CD4-positive, alpha-beta T cell treated with Interleukin-17A for 1 hour (primary cell): ENCODE data around the gene RGS21.

Experiments used
- DNase-seq: peaks from one replicate; pipeline ENCODE4 v3.0.0-alpha.2; 2020

RGS21 gene

GRCh38 chr1:192379554-192379953 lies 62.8 kb downstream of the RGS21 start:
- DNase-seq = no peak

GRCh38 chr1:192382758-192383157 lies 66.0 kb downstream of the RGS21 start:
- DNase-seq = no peak

GRCh38 chr1:192386051-192386650 lies 69.4 kb downstream of the RGS21 start:
- no peak for DNase-seq

- DNase-seq = no peak
Observed at GRCh38 chr1:192395211-192395610, 78.4 kb downstream of the RGS21 start.

GRCh38 chr1:192395895-192396294 lies 79.1 kb downstream of the RGS21 start:
- DNase-seq = no peak

- DNase-seq = no peak
Observed at GRCh38 chr1:192399161-192399560, 82.4 kb downstream of the RGS21 start.

GRCh38 chr1:192401825-192402224 lies 85.0 kb downstream of the RGS21 start:
- DNase-seq = no peak

GRCh38 chr1:192402571-192402970 lies 85.8 kb downstream of the RGS21 start:
- DNase-seq = no peak

- no peak for DNase-seq
Observed at GRCh38 chr1:192407206-192407605, 90.4 kb downstream of the RGS21 start.
